Measurements from ENCODE around the gene KY. TPM values are rescaled to one million over a fixed set of nuclear protein-coding genes. Genes with fewer than 3 reads are reported as not detected.

KY gene
- total RNA-seq, 2 experiments from 2014 or later: not detected

DNA sequence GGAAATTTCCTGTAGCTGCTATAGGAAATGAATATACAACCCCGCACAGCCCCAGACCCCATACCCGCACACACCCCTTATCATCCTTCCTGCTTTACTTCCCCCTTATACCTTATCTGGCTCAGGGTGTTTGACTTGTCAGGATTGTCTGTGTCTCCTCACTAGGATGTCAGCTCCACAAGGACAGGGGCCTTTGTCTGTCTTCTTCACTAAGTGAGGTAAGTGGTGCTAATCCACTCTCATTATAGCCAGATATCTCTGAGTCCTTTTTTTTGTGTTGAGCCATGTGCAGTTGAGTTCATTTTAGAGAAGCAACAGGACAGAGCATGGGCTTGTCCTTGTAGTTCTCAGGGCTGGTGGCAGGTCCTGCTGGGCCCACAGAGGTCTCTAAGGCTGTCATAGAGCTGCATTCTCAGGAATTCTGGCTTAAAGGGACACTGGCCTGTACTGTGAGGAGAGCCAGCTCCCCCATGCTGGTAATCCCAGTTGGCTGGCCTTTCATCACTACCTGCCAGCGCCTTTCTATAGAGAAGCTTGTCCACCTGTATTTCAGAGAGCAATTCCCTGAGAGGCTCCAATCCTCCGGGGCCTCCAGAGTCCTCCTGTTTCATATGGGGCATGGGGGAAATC is 9.0 kb downstream of the KY start:
- TF ChIP-seq EZH2phosphoT487 (IDR thresholded peaks at IDR 0.05; ENCODE audit: borderline replicate concordance, low read depth, low read length): no peak
- TF ChIP-seq, protein P1, sequence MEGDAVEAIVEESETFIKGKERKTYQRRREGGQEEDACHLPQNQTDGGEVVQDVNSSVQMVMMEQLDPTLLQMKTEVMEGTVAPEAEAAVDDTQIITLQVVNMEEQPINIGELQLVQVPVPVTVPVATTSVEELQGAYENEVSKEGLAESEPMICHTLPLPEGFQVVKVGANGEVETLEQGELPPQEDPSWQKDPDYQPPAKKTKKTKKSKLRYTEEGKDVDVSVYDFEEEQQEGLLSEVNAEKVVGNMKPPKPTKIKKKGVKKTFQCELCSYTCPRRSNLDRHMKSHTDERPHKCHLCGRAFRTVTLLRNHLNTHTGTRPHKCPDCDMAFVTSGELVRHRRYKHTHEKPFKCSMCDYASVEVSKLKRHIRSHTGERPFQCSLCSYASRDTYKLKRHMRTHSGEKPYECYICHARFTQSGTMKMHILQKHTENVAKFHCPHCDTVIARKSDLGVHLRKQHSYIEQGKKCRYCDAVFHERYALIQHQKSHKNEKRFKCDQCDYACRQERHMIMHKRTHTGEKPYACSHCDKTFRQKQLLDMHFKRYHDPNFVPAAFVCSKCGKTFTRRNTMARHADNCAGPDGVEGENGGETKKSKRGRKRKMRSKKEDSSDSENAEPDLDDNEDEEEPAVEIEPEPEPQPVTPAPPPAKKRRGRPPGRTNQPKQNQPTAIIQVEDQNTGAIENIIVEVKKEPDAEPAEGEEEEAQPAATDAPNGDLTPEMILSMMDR (conservative IDR thresholded peaks at IDR 0.05; ENCODE audit: low read length): no peak
- ChIA-PET CTCF (ENCODE audit: unreplicated experiment) (no interaction called here), POLR2A (no interaction called here)
- no peaks in the 10 kb centered on the region for H3K36me3 ChIP-seq (ENCODE audit: insufficient read depth, low read length)
- H3K79me2 ChIP-seq (ENCODE audit: insufficient read depth, low read depth, low read length): no peaks in the 10 kb centered on the region
- BruUV-seq (replicated peaks): no TSS peak
- H3K4me2 ChIP-seq (ENCODE audit: low read length): no peak overlapping the region
- H3K9me3 ChIP-seq (ENCODE audit: low read length): no peaks in the 10 kb centered on the region
- H3K9me2 ChIP-seq (ENCODE audit: insufficient read depth, low read length): no peaks in the 10 kb centered on the region
- H3K4me3 ChIP-seq (ENCODE audit: low read depth, low read length, poor library complexity, severe bottlenecking): no peak overlapping the region
- H2AFZ ChIP-seq (ENCODE audit: low read length): no peak overlapping the region
- intact Hi-C loops (cut with micrococcal nuclease; ENCODE audit: unreplicated experiment): loop anchor here (2.0 kb wide), 1 partner anchor 41 kb away; no protein-coding TSS in a partner anchor
- H4K20me1 ChIP-seq (ENCODE audit: insufficient read depth, low read length): no peaks in the 10 kb centered on the region
- no peak for DNase-seq (ENCODE audit: low spot score)
- H3K27ac ChIP-seq (ENCODE audit: low read depth, low read length, poor library complexity, severe bottlenecking): no peak overlapping the region
- H3K4me1 ChIP-seq (ENCODE audit: insufficient read depth, low read length, poor library complexity, severe bottlenecking): no peaks in the 10 kb centered on the region

DNA sequence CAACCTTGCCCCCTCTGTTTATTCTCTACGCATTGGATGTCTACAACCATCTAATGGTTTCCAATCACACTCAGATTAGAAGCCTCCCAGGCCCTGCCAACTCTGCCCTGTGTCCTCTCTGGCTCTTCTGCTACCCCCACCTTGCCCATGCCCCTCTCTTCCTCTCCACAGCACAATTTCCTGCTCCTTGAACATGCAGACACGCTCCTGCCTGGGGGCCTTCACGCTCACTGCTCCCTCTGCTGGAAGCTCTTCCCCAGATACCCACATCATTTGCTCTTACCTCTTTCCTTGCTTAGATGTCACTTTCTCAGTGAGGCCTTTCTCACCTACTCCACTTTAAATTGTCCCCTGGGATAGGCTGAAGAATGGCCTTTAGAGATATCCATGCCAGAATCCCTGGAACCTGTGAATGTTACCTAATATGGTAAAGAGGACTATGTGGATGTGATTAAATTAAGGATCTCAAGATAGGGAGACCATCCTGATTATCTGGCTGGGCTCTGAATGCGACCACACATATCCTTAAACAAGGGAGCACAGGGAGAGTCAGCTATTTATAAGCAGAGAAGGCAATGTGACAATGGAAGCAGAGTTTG is 9.9 kb downstream of the KY start:
- H3K79me2 ChIP-seq (ENCODE audit: insufficient read depth, low read depth, low read length): no peaks in the 10 kb centered on the region
- H3K4me3 ChIP-seq (ENCODE audit: low read depth, low read length, poor library complexity, severe bottlenecking): no peak overlapping the region
- ChIA-PET CTCF (ENCODE audit: unreplicated experiment) (no interaction called here), POLR2A (no interaction called here)
- TF ChIP-seq EZH2phosphoT487 (IDR thresholded peaks at IDR 0.05; ENCODE audit: borderline replicate concordance, low read depth, low read length): no peak
- TF ChIP-seq, protein P1 (conservative IDR thresholded peaks at IDR 0.05; ENCODE audit: low read length): peak; percentile 72
- H4K20me1 ChIP-seq (ENCODE audit: insufficient read depth, low read length): no peaks in the 10 kb centered on the region
- no peak overlapping the region for H3K4me2 ChIP-seq (ENCODE audit: low read length)
- H3K36me3 ChIP-seq (ENCODE audit: insufficient read depth, low read length): no peaks in the 10 kb centered on the region
- no peaks in the 10 kb centered on the region for H3K4me1 ChIP-seq (ENCODE audit: insufficient read depth, low read length, poor library complexity, severe bottlenecking)
- intact Hi-C loops (cut with micrococcal nuclease; ENCODE audit: unreplicated experiment): loop anchor here (2.0 kb wide), 1 partner anchor 40 kb away; no protein-coding TSS in a partner anchor
- no peak overlapping the region for H2AFZ ChIP-seq (ENCODE audit: low read length)
- no peaks in the 10 kb centered on the region for H3K9me3 ChIP-seq (ENCODE audit: low read length)
- no TSS peak for BruUV-seq (replicated peaks)
- peak; percentile 28 for DNase-seq (ENCODE audit: low spot score)
- no peak overlapping the region for H3K27ac ChIP-seq (ENCODE audit: low read depth, low read length, poor library complexity, severe bottlenecking)
- no peaks in the 10 kb centered on the region for H3K9me2 ChIP-seq (ENCODE audit: insufficient read depth, low read length)

DNA sequence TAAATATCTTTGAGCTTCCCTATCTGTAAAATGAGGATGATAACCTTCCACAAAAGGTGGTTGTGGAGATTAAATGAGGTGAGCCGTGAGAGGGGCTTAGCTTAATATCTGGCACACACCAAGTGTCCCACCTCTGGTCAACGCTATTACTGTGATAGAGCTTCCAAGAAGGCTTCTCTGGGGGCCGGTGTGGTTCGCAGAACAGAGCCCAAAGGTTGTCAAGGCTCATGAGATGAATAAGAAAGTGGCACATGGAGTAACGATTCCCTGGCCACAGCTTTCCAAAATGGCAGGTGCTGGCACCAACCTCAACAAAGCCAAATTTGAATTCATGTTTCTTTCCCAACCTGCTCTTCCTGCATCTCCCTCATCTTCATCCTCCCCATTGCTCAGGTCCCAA is 10.4 kb downstream of the KY start:
- Histone ChIP-seq H3K4me1 (ENCODE audit: insufficient read depth, low read length, poor library complexity, severe bottlenecking) (no peaks in the 10 kb centered on the region), H3K79me2 (ENCODE audit: insufficient read depth, low read depth, low read length) (no peaks in the 10 kb centered on the region), H3K4me2 (ENCODE audit: low read length) (no peak overlapping the region), H3K9me2 (ENCODE audit: insufficient read depth, low read length) (no peaks in the 10 kb centered on the region), H3K4me3 (ENCODE audit: low read depth, low read length, poor library complexity, severe bottlenecking) (no peak overlapping the region), H3K36me3 (ENCODE audit: insufficient read depth, low read length) (no peaks in the 10 kb centered on the region), H4K20me1 (ENCODE audit: insufficient read depth, low read length) (no peaks in the 10 kb centered on the region), H3K27ac (ENCODE audit: low read depth, low read length, poor library complexity, severe bottlenecking) (no peak overlapping the region), H3K9me3 (ENCODE audit: low read length) (no peaks in the 10 kb centered on the region), H2AFZ (ENCODE audit: low read length) (no peak overlapping the region)
- DNase-seq (ENCODE audit: low spot score): no peak
- BruUV-seq (replicated peaks): no TSS peak
- ChIA-PET CTCF (ENCODE audit: unreplicated experiment) (no interaction called here), POLR2A (interaction anchor here (0.8 kb wide), 1 partner anchor 68 kb away, joined by 3 read pairs; no protein-coding TSS in a partner anchor)
- TF ChIP-seq, protein P1 (conservative IDR thresholded peaks at IDR 0.05; ENCODE audit: low read length): no peak
- TF ChIP-seq EZH2phosphoT487 (IDR thresholded peaks at IDR 0.05; ENCODE audit: borderline replicate concordance, low read depth, low read length): no peak
- intact Hi-C loops (cut with micrococcal nuclease; ENCODE audit: unreplicated experiment): loop anchor here (2.0 kb wide), 1 partner anchor 40 kb away; no protein-coding TSS in a partner anchor

All from OCI-LY7 (cell line).